ENCODE data around the gene CALHM1.

Gene CALHM1

DNA sequence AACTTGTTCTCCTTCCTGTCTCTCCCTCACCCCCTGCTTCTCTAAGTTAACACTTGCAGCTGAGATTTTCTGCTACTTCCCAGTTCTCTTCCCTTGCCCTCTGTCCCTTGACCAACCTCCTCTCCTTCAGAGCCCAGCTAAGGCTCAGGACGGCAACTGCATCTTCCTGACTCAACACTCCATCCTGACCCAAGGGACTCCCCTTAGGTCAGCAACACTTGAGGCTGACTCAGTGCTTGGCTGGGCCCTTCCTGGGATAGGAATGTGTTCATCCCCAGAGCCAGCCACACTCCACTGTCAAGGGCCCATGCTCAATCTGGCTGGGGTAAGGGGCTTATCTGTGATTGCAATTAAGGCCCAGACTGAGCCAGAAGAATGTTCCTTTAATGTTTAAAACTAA lies 10.0 kb downstream of the CALHM1 start:
- no peak for DNase-seq
- Histone ChIP-seq H2AFZ (ENCODE audit: low read length) (no peak overlapping the region), H3F3A (ENCODE audit: insufficient read depth, low read length) (peaks cover 6% of the 10 kb centered on the region), H3K4me2 (ENCODE audit: low read depth, low read length) (no peak overlapping the region), H3K36me3 (replicated peaks; ENCODE audit: insufficient read depth, low read length) (no peaks in the 10 kb centered on the region; the same call in 1 of the 2 replicates), H4K20me1 (ENCODE audit: insufficient read depth, low read length) (no peaks in the 10 kb centered on the region), H3K27ac (ENCODE audit: low read length) (no peak overlapping the region), H3K9me2 (replicated peaks; ENCODE audit: insufficient read depth, low read length) (no peaks in the 10 kb centered on the region), H3K79me2 (ENCODE audit: low read length) (peaks cover 30% of the 10 kb centered on the region), H3K4me1 (ENCODE audit: low read length) (no peaks in the 10 kb centered on the region), H3K9me3 (replicated peaks; ENCODE audit: insufficient read depth, low read length) (no peaks in the 10 kb centered on the region), H3K27me3 (replicated peaks; ENCODE audit: insufficient read depth, low read length) (no peaks in the 10 kb centered on the region), H3K9ac (ENCODE audit: low read length) (no peak overlapping the region), H3K4me3 (ENCODE audit: low read length) (no peak overlapping the region)
- TF ChIP-seq EZH2 (optimal IDR thresholded peaks at IDR 0.05; ENCODE audit: low read depth, low read length) = no peak
- TF ChIP-seq EZH2phosphoT487 (IDR thresholded peaks at IDR 0.05; ENCODE audit: low read length) = no peak
- TF ChIP-seq, protein P1, sequence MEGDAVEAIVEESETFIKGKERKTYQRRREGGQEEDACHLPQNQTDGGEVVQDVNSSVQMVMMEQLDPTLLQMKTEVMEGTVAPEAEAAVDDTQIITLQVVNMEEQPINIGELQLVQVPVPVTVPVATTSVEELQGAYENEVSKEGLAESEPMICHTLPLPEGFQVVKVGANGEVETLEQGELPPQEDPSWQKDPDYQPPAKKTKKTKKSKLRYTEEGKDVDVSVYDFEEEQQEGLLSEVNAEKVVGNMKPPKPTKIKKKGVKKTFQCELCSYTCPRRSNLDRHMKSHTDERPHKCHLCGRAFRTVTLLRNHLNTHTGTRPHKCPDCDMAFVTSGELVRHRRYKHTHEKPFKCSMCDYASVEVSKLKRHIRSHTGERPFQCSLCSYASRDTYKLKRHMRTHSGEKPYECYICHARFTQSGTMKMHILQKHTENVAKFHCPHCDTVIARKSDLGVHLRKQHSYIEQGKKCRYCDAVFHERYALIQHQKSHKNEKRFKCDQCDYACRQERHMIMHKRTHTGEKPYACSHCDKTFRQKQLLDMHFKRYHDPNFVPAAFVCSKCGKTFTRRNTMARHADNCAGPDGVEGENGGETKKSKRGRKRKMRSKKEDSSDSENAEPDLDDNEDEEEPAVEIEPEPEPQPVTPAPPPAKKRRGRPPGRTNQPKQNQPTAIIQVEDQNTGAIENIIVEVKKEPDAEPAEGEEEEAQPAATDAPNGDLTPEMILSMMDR (IDR thresholded peaks at IDR 0.05; ENCODE audit: low read length) = no peak

DNA sequence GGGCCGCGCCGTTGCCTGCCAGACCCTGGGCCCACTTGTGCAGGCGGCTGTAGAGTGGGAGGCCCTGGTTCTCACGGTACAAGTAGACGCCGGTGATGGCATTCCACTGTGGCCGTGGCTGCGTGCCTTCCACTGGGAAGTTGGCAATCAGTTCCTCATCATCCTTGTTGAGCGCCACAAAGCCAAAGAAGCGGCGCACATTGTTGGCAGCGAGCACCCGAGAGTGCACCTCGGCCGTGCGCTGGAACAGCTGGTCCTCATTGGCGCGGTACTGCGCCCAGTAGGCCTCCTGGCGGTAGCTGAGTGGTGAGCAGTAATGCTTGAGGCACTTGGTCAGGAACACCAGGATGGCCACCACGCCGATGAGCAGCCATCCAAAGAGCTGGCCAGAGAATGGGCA lies 11.5 kb downstream of the CALHM1 start:
- peaks cover 6% of the 10 kb centered on the region for H3F3A ChIP-seq (ENCODE audit: insufficient read depth, low read length)
- no peaks in the 10 kb centered on the region; the same call in 1 of the 2 replicates for H3K36me3 ChIP-seq (replicated peaks; ENCODE audit: insufficient read depth, low read length)
- no peak overlapping the region for H3K9ac ChIP-seq (ENCODE audit: low read length)
- H3K79me2 ChIP-seq (ENCODE audit: low read length) = peaks cover 30% of the 10 kb centered on the region
- DNase-seq = no peak
- H3K4me2 ChIP-seq (ENCODE audit: low read depth, low read length) = no peak overlapping the region
- no peaks in the 10 kb centered on the region for H4K20me1 ChIP-seq (ENCODE audit: insufficient read depth, low read length)
- no peaks in the 10 kb centered on the region for H3K9me3 ChIP-seq (replicated peaks; ENCODE audit: insufficient read depth, low read length)
- H3K4me3 ChIP-seq (ENCODE audit: low read length) = no peak overlapping the region
- H3K4me1 ChIP-seq (ENCODE audit: low read length) = no peaks in the 10 kb centered on the region
- TF ChIP-seq, protein P1 (IDR thresholded peaks at IDR 0.05; ENCODE audit: low read length) = no peak
- TF ChIP-seq EZH2phosphoT487 (IDR thresholded peaks at IDR 0.05; ENCODE audit: low read length) (no peak), EZH2 (optimal IDR thresholded peaks at IDR 0.05; ENCODE audit: low read depth, low read length) (no peak)
- H3K9me2 ChIP-seq (replicated peaks; ENCODE audit: insufficient read depth, low read length) = no peaks in the 10 kb centered on the region
- H3K27me3 ChIP-seq (replicated peaks; ENCODE audit: insufficient read depth, low read length) = no peaks in the 10 kb centered on the region
- no peak overlapping the region for H2AFZ ChIP-seq (ENCODE audit: low read length)
- H3K27ac ChIP-seq (ENCODE audit: low read length) = no peak overlapping the region

DNA sequence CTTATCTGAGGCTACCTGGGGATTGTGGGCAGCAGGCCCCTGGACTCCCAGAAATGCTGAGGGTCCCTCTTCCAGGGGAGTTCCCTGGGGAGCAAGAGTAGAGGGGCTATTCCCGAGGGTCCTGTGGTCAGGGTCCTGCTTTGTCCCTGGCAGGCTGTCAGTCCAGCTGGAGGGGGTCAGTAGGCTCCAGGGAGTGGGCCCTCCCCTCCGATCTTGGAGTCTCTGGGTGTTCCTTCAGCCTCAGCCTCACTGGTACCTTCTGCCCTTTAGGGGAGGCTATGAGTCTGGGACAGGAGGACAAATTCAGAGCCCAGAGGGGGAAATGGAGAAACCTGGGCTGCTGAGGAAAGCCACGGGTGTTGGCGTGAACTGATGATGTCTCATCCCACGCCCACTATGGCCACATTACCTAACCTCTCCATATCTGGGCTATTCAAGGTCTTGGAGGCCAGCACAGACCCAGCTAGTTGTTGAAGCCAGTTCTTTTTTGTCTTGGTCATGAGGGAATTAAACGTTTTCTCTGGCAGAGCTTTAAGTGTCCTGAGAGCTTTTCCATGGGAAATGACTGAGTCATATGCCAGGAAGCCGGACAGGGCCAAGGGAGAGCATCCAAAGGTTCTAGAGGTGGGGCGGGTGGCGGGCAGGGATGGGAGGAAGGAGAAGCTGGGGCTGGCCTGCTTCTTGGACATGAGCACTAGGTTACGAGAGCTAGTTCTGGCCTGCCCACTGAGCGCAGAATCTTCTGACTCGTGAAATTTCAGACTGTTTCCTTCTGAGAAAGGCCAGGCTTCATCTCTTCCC lies 12.7 kb downstream of the CALHM1 start:
- H3K9me2 ChIP-seq (replicated peaks; ENCODE audit: insufficient read depth, low read length) = no peaks in the 10 kb centered on the region
- no peak overlapping the region for H3K27ac ChIP-seq (ENCODE audit: low read length)
- no peak overlapping the region for H2AFZ ChIP-seq (ENCODE audit: low read length)
- H3K4me1 ChIP-seq (ENCODE audit: low read length) = no peaks in the 10 kb centered on the region
- no peak for DNase-seq
- no peaks in the 10 kb centered on the region for H3K9me3 ChIP-seq (replicated peaks; ENCODE audit: insufficient read depth, low read length)
- no peak overlapping the region for H3K9ac ChIP-seq (ENCODE audit: low read length)
- H3F3A ChIP-seq (ENCODE audit: insufficient read depth, low read length) = peaks cover 1% of the 10 kb centered on the region
- no peaks in the 10 kb centered on the region for H4K20me1 ChIP-seq (ENCODE audit: insufficient read depth, low read length)
- H3K27me3 ChIP-seq (replicated peaks; ENCODE audit: insufficient read depth, low read length) = no peaks in the 10 kb centered on the region
- peaks cover 24% of the 10 kb centered on the region for H3K79me2 ChIP-seq (ENCODE audit: low read length)
- no peak overlapping the region for H3K4me3 ChIP-seq (ENCODE audit: low read length)
- no peaks in the 10 kb centered on the region; the same call in 1 of the 2 replicates for H3K36me3 ChIP-seq (replicated peaks; ENCODE audit: insufficient read depth, low read length)
- no peak for TF ChIP-seq EZH2 (optimal IDR thresholded peaks at IDR 0.05; ENCODE audit: low read depth, low read length)
- TF ChIP-seq, protein P1 (IDR thresholded peaks at IDR 0.05; ENCODE audit: low read length) = no peak
- TF ChIP-seq EZH2phosphoT487 (IDR thresholded peaks at IDR 0.05; ENCODE audit: low read length) = no peak
- H3K4me2 ChIP-seq (ENCODE audit: low read depth, low read length) = no peak overlapping the region
